Measurements from ENCODE around the gene SNW1. TPM values are rescaled to one million over a fixed set of nuclear protein-coding genes. Genes with fewer than 3 reads are reported as not detected.
"Not testable (repeated sequence)": the region's sequence is repeated elsewhere in the genome, so short reads cannot be mapped to it uniquely, and the experiment has no call there.

SNW1 gene
- 10 to 100 TPM; 56.0 to 75.6 (median 66.9) TPM for total RNA-seq

- Histone ChIP-seq H3K27ac (peak within 1 kb of the TSS; percentile 90), H3K4me1 (replicated peaks in 1 of 2) (peaks cover 6 to 11% of the 10 kb centered on the region in 2 donors), H3K4me3 (peak within 1 kb of the TSS; percentile 69 to 85 (median 76))
- ATAC-seq (replicated peaks in 6 of 8), result peak; percentile 82 to 95 (median 92)
- WGBS, 10 experiments, result 0 to 3% (median 0%) methylated on average over 1 to 19 of the region's 60 CpGs; no CpG with 5 or more reads in 1 of the 10 experiments
- in situ Hi-C loops (cut with MboI; ENCODE audit: low pct_unique_long_range_greater_than_20kb in 2 of 9, low sequenced_read_pairs in 9 of 9, unreplicated experiment in 9 of 9), result no loop called here
Observed at GRCh38 chr14:77760381-77761204, at the start of gene SNW1. TSS of gene SNW1 (minus strand) at chr14:77761156. CDS start at chr14:77761127, 29 bp downstream.

- 100% methylated on average over 1 of the region's 1 CpG; no CpG with 5 or more reads in 7 of the 10 experiments for WGBS, 10 experiments
- Histone ChIP-seq H3K4me3 (no peak overlapping the region), H3K27ac (no peak overlapping the region), H3K4me1 (replicated peaks in 1 of 2) (no peaks in the 10 kb centered on the region)
- in situ Hi-C loops (cut with MboI; ENCODE audit: low pct_unique_long_range_greater_than_20kb in 2 of 9, low sequenced_read_pairs in 9 of 9, unreplicated experiment in 9 of 9), result no loop called here
- ATAC-seq (replicated peaks in 6 of 8), result no peak
Observed at GRCh38 chr14:77809011-77809410, 48.1 kb upstream of the SNW1 start.

DNA sequence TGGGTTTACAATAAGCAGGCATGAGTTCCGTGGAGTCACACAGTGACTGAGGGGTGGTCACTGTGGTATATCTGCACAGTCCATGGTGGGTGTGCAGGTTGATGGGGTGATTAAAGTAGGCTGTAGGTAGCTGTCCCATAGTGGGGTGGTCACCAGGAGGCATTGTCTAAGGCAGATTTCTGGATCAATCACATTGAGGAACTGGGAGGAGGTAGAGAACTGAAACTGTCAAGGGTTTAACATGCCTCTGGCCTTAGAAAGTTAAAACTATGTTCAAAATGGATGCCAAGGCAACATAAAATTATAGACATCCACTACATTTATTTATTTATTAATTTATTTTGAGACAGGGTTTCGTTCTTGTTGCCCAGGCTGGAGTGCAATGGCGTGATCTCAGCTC, 47.3 kb upstream of the SNW1 start:
- H3K27ac ChIP-seq, result no peak overlapping the region
- ATAC-seq (replicated peaks in 6 of 8), result no peak
- in situ Hi-C loops (cut with MboI; ENCODE audit: low pct_unique_long_range_greater_than_20kb in 2 of 9, low sequenced_read_pairs in 9 of 9, unreplicated experiment in 9 of 9), result no loop called here
- no peak overlapping the region for H3K4me3 ChIP-seq
- no peaks in the 10 kb centered on the region for H3K4me1 ChIP-seq (replicated peaks in 1 of 2)
- 88 to 100% (median 93%) methylated on average over 1 to 3 of the region's 3 CpGs; no CpG with 5 or more reads in 5 of the 10 experiments for WGBS, 10 experiments

DNA sequence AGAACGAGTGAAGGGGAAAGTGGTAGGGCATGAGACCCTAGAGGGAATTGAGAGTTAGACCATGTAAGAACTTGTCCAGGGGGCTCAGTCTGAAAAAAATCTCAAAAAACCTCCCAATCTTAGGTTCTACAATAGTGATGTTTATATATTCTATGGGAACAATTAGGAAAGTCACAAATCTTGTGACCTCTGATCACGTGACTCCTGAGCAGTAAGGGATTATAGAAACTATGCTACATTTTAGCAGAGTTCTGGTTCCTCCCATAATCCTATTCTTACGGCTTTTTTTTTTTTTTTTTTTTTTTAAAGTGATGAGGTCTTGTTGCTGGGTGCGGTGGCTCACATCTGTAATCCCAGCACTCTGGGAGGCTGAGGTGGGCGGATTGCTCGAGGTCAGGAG, 44.8 kb upstream of the SNW1 start:
- no peaks in the 10 kb centered on the region for H3K4me1 ChIP-seq (replicated peaks in 1 of 2)
- H3K27ac ChIP-seq, result no peak overlapping the region
- H3K4me3 ChIP-seq, result no peak overlapping the region
- WGBS, 10 experiments, result 31 to 100% (median 72%) methylated on average over 1 to 6 of the region's 6 CpGs; no CpG with 5 or more reads in 2 of the 10 experiments
- ATAC-seq (replicated peaks in 6 of 8), result no peak
- in situ Hi-C loops (cut with MboI; ENCODE audit: low pct_unique_long_range_greater_than_20kb in 2 of 9, low sequenced_read_pairs in 9 of 9, unreplicated experiment in 9 of 9), result no loop called here

DNA sequence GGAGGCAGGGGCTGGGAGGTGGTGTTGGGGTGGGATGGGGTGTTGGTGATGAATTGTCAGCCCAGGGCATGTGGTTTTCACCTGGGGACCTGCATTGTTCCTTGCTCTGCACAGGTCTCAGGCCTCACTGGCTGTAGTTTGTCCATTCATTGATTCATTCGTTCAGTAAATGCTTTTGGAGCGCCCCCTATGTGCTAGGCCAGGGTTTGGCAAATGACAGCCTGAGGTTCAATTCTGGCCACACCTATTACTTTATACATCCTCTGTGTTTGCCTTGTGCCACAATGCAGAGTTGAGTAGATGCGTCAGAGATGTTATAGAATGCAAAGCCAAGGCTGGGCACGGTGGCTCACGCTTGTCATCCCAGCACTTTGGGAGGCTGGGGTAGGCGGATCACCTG, 43.6 kb upstream of the SNW1 start:
- in situ Hi-C loops (cut with MboI; ENCODE audit: low pct_unique_long_range_greater_than_20kb in 2 of 9, low sequenced_read_pairs in 9 of 9, unreplicated experiment in 9 of 9), result no loop called here
- Histone ChIP-seq H3K27ac (no peak overlapping the region), H3K4me3 (no peak overlapping the region), H3K4me1 (replicated peaks in 1 of 2) (no peaks in the 10 kb centered on the region)
- no peak for ATAC-seq (replicated peaks in 6 of 8)
- 32 to 62% (median 62%) methylated on average over 2 to 5 of the region's 6 CpGs; no CpG with 5 or more reads in 7 of the 10 experiments for WGBS, 10 experiments

GRCh38 chr14:77800814-77801213, 39.9 kb upstream of the SNW1 start:
- Histone ChIP-seq H3K4me3 (peak overlapping the region; percentile 70 to 99 (median 96)), H3K27ac (peak overlapping the region in 1 of 2 donors; percentile 91), H3K4me1 (replicated peaks in 1 of 2) (no peaks in the 10 kb centered on the region)
- ATAC-seq (replicated peaks in 6 of 8), result no peak
- in situ Hi-C loops (cut with MboI; ENCODE audit: low pct_unique_long_range_greater_than_20kb in 2 of 9, low sequenced_read_pairs in 9 of 9, unreplicated experiment in 9 of 9), result no loop called here
- WGBS, 10 experiments, result 80 to 100% (median 100%) methylated on average over 1 of the region's 1 CpG; no CpG with 5 or more reads in 4 of the 10 experiments

DNA sequence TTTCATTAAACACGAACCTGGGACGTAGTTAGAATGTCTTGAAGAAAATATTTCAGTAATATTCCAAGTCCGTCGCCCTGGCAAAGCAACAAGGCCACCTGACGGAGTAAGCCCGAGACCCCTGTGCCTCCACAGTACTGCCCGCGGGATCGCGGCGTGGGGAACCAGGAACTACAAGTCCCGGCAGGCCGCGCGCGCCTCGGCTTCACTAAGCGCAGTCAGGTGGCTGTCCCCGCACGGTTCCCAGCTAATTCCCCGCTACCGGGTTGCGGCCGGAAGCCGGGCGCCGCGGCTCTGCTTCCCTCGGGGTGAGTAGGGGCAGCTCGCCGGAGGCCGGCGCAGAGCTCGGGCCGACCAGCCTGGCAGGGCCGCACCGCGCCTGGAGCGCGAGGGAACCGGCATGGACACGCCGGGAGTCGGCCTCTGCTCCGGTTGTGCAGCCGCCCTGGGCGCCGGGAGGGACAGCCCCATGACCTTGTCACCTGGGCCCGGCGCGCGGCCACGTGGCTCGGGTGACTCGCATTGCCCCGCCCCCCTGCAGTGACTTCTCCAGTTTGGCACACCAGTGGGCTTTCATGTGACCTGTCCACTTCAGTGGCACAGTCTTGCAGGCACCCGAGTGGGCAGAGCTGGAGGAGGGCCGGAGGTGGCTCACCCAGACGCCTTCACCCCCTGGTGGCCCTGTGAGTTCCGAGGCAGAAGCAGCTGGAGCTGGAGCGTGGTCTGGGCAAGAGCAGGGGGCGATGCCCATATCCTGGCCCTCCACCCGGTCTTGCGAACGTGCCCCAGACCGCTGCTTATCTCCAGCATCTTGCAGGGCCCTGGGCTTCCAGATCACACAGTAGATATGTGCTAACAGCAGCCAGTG, 39.1 kb upstream of the SNW1 start, which contains the start of gene ADCK1:
Gene ADCK1 (plus strand): TSS at position 247 of the 868 bp plus-strand sequence. CDS start 18,870 bp downstream, outside the sequence.
- no peaks in the 10 kb centered on the region for H3K4me1 ChIP-seq (replicated peaks in 1 of 2)
- whole genome bisulfite sequencing, 10 experiments, result 0 to 30% (median 7%) methylated on average over 1 to 12 of the region's 66 CpGs; no CpG with 5 or more reads in 4 of the 10 experiments
- in situ Hi-C loops (cut with MboI; ENCODE audit: low pct_unique_long_range_greater_than_20kb in 2 of 9, low sequenced_read_pairs in 9 of 9, unreplicated experiment in 9 of 9), result no loop called here
- peak within 1 kb of the TSS; percentile 70 to 99 (median 96) for H3K4me3 ChIP-seq
- peak within 1 kb of the TSS; percentile 71 to 91 for H3K27ac ChIP-seq
- ATAC-seq (replicated peaks in 6 of 8), result peak; percentile 85 to 94 (median 93)

DNA sequence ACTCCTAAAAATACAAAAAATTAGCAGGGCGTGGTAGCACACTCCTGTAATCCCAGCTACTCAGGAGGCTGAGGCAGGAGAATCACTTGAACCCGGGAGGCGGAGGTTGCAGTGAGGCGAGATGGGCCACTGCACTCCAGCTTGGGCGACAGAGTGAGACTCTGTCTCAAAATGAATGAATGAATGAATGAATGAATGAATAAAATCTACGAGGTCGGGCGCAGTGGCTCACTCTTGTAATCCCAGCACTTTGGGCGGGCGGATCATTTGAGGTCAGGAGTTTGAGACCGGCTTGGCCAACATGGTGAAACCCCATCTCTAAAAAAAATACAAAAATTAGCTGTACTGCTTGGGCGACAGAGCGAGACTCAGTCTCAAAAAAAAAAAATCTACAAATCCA, 38.5 kb upstream of the SNW1 start:
- peak overlapping the region in 1 of 2 donors; percentile 91 for H3K27ac ChIP-seq
- WGBS, 10 experiments, result 40 to 86% (median 81%) methylated on average over 1 to 11 of the region's 13 CpGs; no CpG with 5 or more reads in 1 of the 10 experiments
- H3K4me1 ChIP-seq (replicated peaks in 1 of 2); ATAC-seq (replicated peaks in 6 of 8); in situ Hi-C loops (cut with MboI; ENCODE audit: low pct_unique_long_range_greater_than_20kb in 2 of 9, low sequenced_read_pairs in 9 of 9, unreplicated experiment in 9 of 9): not testable (repeated sequence)
- peak overlapping the region; percentile 70 to 99 (median 96) for H3K4me3 ChIP-seq

DNA sequence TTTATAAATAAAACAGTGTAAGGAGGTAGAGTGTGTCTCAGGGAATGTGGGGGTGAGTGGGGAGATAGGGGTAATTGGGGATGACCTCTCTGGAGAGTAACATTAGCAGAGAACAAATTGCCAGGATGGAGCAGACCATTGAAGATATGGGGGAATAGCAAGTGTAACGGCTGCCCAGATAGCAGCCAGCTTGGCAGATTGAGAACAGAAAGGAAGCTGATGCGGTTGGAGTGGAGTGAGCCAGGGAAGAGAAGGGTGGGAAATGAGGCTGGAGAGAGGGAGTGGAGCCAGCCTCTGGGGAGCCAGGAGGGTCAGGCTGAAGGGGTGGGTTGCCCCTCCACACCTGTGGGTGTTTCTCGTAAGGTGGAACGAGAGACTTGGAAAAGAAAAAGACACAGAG, 33.4 kb upstream of the SNW1 start:
- H3K4me3 ChIP-seq, result no peak overlapping the region
- H3K4me1 ChIP-seq (replicated peaks in 1 of 2), result no peaks in the 10 kb centered on the region
- no peak for ATAC-seq (replicated peaks in 6 of 8)
- in situ Hi-C loops (cut with MboI; ENCODE audit: low pct_unique_long_range_greater_than_20kb in 2 of 9, low sequenced_read_pairs in 9 of 9, unreplicated experiment in 9 of 9), result no loop called here
- WGBS, 10 experiments, result 20 to 91% (median 83%) methylated on average over 1 to 4 of the region's 4 CpGs; no CpG with 5 or more reads in 5 of the 10 experiments
- no peak overlapping the region for H3K27ac ChIP-seq

- H3K4me1 ChIP-seq (replicated peaks in 1 of 2); H3K27ac ChIP-seq; ATAC-seq (replicated peaks in 6 of 8); H3K4me3 ChIP-seq; in situ Hi-C loops (cut with MboI; ENCODE audit: low pct_unique_long_range_greater_than_20kb in 2 of 9, low sequenced_read_pairs in 9 of 9, unreplicated experiment in 9 of 9): not testable (repeated sequence)
- WGBS, 10 experiments, result 0 to 100% (median 67%) methylated on average over 1 to 3 of the region's 3 CpGs; no CpG with 5 or more reads in 5 of the 10 experiments
Observed at GRCh38 chr14:77793255-77793654, 32.3 kb upstream of the SNW1 start.

DNA sequence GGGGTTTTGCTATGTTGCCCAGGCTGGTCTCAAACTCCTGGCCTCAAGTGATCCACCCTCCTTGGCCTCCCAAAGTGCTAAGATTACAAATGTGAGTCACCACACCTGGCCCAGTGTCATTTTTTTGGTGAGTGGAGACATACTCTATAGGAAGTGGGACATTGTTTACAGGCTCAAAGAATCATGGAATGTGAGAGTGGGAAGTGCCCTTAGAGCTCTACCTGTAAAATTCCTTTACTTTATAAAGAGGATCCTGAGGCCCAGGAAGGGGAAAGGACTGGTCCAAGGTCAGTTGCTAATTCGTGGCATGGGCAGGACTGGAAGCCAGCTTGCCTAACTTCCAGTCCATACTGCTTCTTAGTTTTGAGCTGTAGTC, 30.3 kb upstream of the SNW1 start:
- peaks cover 2 to 3% of the 10 kb centered on the region in 2 donors for H3K4me1 ChIP-seq (replicated peaks in 1 of 2)
- H3K27ac ChIP-seq, result no peak overlapping the region
- ATAC-seq (replicated peaks in 6 of 8), result no peak
- no peak overlapping the region for H3K4me3 ChIP-seq
- in situ Hi-C loops (cut with MboI; ENCODE audit: low pct_unique_long_range_greater_than_20kb in 2 of 9, low sequenced_read_pairs in 9 of 9, unreplicated experiment in 9 of 9), result no loop called here
- 33 to 80% (median 57%) methylated on average over 1 of the region's 1 CpG; no CpG with 5 or more reads in 7 of the 10 experiments for WGBS, 10 experiments

- ATAC-seq (replicated peaks in 6 of 8), result peak in 1 of 8 experiments; percentile 18
- no peak overlapping the region for H3K4me3 ChIP-seq
- no peak overlapping the region for H3K27ac ChIP-seq
- WGBS, 10 experiments, result 48 to 100% (median 71%) methylated on average over 1 to 5 of the region's 6 CpGs; no CpG with 5 or more reads in 1 of the 10 experiments
- in situ Hi-C loops (cut with MboI; ENCODE audit: low pct_unique_long_range_greater_than_20kb in 2 of 9, low sequenced_read_pairs in 9 of 9, unreplicated experiment in 9 of 9), result no loop called here
- peaks cover 7% of the 10 kb centered on the region in 2 donors for H3K4me1 ChIP-seq (replicated peaks in 1 of 2)
Observed at GRCh38 chr14:77790566-77791224, 29.7 kb upstream of the SNW1 start.

Measured in motor neuron (in vitro differentiated cells).